ENCODE measurements around the gene TANGO2.

Gene TANGO2

GRCh38 chr22:20108757-20109230 is 87.9 kb downstream of the TANGO2 start:
- no peak for DNase-seq (ENCODE audit: low read depth)

DNA sequence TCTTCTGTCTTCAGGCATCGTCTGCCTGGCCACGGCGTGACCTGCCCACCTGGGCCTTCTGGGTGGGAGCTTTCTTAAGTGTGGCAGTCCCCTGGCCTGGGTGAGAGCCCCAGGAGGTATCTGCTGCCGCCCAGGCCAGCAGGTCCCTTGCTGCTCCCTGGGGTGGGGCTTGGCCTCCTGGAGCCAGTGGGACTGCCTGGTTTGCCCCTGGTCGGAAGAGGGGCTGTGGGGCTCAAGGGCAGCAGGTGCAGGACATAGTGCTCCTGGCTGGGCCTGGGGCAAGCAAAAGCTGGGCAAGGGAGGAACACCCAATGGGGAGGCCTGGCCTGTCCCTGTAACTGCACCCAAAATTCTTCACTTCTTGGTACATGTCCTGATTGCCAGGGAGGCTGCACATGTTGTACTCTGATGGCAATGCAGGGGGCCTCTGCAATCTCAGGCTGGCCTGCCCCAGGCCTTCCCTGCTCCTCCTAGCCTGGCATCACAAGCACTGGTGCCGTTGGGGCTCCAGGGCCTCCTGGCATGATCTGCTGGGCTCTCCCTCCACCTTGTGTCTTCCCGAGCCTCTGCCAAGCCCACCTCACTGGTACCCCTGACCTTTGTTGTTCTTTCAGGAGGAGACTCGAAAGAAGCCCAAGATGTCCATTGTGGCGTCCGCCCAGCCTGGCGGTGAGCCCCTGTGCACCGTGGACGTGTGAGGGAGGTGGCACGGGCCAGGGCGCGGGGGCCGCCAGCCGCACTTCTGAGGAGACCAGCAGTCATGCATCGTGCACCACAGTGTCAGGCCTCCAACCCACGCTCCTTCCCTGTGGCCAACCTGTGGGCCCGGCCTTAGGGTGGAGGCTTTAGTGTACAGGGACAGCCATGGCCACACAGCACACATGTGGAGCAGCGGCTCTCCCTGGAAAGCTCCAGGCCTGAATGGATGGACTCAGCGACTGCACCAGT is 88.8 kb downstream of the TANGO2 start:
- DNase-seq (ENCODE audit: low read depth) = no peak

- DNase-seq (ENCODE audit: low read depth) = no peak
Observed at GRCh38 chr22:20110359-20110985, 89.6 kb downstream of the TANGO2 start.

DNA sequence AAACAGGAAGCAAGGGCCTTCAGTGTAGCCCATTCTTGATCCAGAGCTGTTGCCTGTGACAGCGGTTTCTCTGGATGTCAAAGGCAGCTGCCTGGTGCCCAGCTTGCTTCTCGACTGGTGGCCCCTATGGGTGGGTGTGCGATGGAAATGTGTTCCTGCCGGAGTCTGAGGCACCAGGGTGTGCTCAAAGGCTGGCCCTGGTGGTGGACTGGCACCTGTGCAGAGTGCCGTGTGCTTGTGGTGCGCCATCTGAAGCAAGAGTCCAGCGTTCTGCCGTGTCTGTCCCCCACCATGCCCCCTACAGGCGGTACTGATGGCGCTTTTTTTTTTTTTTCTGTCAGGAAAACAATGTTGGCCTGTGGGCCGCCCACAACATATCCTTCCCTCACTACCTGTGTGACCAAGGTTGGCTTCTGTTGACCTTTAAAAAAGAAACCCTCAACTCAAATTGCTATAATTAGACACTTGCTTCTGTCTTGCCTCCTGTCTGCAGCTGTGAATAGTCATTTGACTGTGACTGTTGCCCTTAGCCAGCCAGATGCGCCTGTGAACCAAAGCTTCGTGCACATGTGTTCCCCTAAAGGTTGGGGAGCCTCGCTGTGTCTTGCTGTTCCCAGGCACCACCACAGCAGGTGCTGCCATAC is 90.3 kb downstream of the TANGO2 start:
- DNase-seq (ENCODE audit: low read depth) = no peak

DNA sequence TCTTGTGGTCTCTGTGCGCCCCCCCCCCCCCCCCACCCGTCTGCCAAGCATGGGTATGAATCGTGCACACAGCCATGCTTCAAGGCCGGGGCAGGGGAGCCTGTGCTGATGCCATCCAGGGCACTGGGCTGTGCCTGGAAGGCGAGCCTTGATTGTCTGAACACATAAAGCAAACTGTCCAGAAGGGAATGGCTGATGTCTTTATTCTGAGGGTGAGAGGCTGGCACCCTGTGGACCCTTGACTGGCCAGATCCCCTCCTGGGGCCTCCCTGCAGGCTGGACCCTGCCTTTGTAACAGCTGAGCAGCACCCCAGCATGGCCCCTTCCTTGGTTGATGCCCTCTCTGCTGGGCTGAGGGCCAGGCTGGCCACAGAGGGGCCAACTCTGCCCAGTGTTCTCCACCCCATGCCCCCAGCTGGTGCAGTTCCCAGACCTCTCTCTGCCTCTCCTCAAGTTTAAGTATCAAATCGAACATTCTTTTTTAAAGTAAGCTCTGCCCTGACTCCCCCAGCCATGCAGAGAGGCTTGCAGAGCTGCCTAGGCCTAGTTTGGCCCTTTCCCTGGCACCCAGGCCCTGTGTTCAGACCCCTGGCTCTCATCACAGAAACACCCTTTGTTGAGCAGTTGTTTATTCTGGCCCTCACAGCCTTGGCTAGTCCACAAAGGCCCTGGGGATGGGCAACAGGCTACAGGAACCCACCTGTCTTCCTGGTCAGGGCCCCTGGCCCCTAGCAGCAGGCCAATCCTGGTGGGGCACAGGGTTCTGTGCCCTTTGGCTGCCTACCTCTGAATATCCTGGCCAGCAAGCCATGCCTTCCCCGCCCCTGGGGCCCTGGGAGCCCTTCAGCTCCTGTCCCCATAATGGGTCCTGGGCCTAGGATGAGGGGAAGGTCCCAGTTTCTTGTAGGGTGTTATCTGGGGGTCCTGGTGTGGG is 91.0 kb downstream of the TANGO2 start:
- DNase-seq (ENCODE audit: low read depth) = no peak

DNA sequence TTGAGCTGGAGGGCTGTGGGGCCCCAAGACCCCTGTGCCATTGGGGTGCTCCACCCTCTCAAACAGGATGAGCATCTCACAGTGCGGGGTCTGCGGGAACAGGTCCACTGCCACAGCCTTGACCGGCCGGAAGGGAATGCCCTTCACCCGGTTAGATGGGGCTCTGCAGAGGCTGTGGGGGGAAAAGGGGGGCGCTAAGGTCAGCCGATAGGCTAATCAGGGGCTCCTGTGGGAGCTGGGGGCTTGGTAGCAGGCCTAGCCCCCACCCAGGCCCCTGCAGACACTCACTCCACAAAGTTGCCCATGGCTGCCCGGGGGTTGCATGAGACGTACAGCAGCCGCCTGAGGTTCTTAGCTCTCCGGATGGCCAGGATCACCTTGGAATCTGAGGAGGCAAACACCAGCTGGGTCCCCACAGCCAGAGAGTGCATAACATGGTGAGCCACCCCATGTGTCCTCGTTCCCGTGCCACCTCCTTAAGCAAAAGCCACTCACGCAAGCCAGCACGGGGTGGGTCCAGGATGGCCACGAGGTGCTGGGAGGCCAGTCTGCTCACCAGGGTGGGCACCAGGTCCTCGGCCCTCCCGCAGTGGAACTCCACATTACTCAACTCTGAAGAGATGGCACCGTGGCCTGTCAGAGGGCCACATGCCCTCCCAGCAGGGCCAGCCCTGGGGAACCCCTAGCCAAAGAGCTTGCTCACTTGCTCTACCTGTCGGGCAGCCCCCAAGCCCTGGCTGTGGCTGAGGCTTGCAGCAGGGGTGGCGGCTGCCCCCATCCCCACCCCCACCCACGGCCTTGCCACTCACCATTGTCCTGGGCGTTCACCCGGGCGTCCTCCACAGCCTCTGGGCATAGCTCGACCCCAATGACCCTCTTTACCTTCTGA is 92.0 kb downstream of the TANGO2 start:
- DNase-seq (ENCODE audit: low read depth) = no peak

DNA sequence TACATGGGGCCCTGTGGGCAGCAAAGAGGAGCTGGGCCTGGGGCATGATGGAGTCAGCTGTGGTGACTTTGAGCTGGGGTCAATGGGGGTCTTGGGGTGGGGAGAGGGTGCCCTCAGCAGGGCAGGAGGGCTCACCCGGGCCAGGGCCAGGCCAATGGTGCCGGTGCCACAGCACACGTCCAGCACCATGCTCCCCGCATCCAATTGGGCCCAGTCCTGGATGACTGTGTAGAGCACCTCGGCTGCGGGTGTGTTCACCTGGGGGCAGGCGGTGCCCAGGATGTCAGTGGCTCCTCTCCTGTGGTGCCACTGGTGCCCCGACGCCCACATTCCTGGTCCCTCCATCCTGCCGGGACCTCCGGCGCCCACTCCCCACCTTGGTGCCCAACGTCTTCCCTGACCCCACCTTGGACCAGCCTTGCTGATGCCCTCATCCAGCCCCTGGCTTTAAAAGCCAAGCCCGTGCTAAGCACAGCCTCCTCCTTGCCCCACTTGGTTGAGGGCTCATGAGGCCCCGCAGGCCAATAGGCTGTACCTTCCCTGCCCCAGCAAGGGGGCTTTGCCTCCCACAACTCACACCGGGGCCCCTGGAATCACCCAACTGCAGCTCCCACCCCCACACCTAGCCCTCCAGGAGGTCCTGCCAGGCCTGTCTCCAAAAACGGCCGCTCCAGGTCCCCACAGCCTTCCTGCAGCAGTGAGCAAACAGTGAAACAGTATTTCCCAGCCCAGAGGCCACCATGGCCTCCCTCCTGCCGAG is 92.8 kb downstream of the TANGO2 start:
- no peak for DNase-seq (ENCODE audit: low read depth)

GRCh38 chr22:20114506-20115475 is 93.9 kb downstream of the TANGO2 start:
- no peak for DNase-seq (ENCODE audit: low read depth)

DNA sequence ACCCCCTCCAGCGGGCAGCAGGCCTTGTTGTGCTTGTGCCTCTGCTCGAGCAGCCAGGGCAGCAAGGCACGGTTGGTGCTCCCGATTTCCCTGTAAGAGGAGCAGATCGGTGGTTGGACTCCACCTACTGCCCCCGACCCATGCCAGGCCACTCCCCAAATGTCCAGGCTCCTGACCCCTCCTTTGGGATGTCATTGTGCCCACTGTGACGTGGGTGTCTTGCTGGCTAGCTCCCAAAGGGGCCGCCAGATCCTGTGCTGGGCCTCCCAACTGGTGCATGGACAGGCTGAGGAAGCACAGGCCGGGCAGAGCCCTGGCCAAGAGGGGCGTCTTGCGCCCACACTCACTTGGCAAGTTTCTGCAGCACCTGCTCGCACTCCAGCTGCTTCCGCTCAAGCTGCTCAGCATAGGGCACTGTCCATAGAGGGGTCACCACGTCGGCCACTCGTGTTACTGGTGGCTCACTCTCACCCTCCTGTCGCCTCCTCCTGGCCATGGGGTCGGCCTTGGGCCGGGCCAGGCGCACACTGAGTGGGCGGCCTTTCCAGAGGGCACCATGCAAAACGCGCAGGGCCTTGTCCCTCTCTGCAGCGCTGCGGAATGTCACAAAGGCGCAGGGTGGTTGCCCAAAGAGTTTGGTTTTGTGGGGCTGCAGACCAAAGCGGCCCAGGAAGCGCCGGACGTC is 94.9 kb downstream of the TANGO2 start, which contains the start of gene RANBP1:
TSS of gene RANBP1 (plus strand) at position 414 of the 685 bp plus-strand sequence. CDS start at position 495, 81 bp downstream.
- no peak for DNase-seq (ENCODE audit: low read depth)

GRCh38 chr22:20116376-20116950 is 95.6 kb downstream of the TANGO2 start:
- no peak for DNase-seq (ENCODE audit: low read depth)

Data from stimulated activated CD8-positive, alpha-beta memory T cell treated with anti-CD3 and anti-CD28 coated beads, Interleukin-12 subunit alpha, Interleukin-12 subunit beta, amount 100 ng/mL, for 4 hours (primary cell).